IPS-18c (cell line): Measurements from ENCODE around the gene SOX11.
"Not testable (repeated sequence)": the region's sequence is repeated elsewhere in the genome, so short reads cannot be mapped to it uniquely, and the experiment has no call there.

ENCODE experiments used
- H3K4me3 ChIP-seq: 2 replicates; pipeline ENCODE4 v1.7.0; 2013; ENCODE audit warnings: low read depth, mild to moderate bottlenecking, low read length, moderate library complexity; ENCODE audit not compliant: insufficient read depth
- H3K9me3 ChIP-seq: one replicate; pipeline ENCODE4 v1.6.1; 2013; ENCODE audit warnings: mild to moderate bottlenecking, low read length, moderate library complexity; ENCODE audit not compliant: control insufficient read depth, insufficient read depth

Gene SOX11

GRCh38 chr2:5691985-5692529 lies at the start of gene SOX11:
TSS of gene SOX11 (plus strand) at chr2:5692384. CDS start at chr2:5692722, 338 bp downstream.
- peak within 1 kb of the TSS; percentile 94 for H3K4me3 ChIP-seq

DNA sequence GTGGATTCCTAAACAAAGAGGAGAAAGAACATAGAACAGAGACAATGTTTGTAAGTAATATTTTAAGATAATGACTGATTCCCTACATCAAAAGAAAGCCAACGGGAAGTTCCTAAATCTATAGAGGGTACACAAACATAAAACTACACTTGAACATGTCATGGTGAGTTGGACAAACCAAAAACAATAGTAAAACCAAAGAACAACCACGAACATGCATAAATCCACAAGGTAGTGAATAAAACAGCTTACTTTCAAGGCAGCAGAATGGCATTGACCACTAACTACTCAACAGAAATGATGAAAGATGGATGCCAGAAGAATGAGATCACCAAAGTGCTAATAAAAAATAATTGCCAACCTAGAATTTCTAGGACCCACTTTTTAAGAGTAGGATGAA lies 39.5 kb upstream of the SOX11 start:
- not testable (repeated sequence) for H3K9me3 ChIP-seq, H3K4me3 ChIP-seq

More at GRCh38 chr2:5691985-5692529, at the start of gene SOX11:
- H3K9me3 ChIP-seq = peaks cover 2% of the 10 kb centered on the region

DNA sequence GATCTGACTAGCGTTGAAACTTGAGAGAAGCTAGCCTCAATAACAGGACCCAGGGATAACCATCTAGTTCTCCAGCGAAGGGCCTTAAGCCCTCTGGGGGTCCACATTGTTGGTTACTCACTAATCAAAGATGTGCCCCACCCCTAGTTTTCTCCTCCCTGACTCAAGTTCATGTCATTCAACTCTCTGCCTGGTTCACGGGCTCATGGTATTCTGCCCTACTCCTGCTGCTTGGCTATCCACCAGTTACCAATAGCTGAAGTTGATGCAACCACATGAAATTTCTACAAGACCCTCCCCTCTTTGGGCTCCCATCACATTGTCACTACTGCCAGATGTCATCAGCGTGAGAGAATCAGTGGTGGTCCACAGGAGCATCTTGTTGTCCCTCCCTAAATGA lies 38.4 kb upstream of the SOX11 start:
- not testable (repeated sequence) for H3K4me3 ChIP-seq, H3K9me3 ChIP-seq

GRCh38 chr2:5657231-5657630 lies 35.0 kb upstream of the SOX11 start:
- Histone ChIP-seq H3K4me3 (no peak overlapping the region), H3K9me3 (no peaks in the 10 kb centered on the region)

GRCh38 chr2:5660591-5660990 lies 31.6 kb upstream of the SOX11 start:
- Histone ChIP-seq H3K4me3 (no peak overlapping the region), H3K9me3 (no peaks in the 10 kb centered on the region)

DNA sequence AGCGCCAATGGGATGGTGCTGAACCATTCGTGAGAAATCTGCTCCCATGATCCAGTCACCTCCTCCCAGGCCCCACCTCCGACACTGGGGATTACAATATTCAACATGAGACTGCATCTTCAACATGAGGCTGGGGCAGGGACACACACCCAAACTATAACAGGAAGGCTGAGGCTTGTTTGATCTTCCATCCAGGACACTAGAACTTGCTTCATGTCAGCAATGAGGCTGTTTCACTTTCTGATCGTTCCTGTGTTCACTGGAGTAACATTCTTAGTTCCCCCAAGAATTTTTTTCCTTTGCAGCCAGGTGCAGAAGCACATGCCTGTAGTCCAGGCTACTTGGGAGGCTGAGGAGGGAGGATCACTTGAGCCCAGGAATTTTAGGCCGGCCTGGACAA lies 30.8 kb upstream of the SOX11 start:
- Histone ChIP-seq H3K4me3 (no peak overlapping the region), H3K9me3 (no peaks in the 10 kb centered on the region)

GRCh38 chr2:5664278-5664681 lies 27.9 kb upstream of the SOX11 start:
- no peaks in the 10 kb centered on the region for H3K9me3 ChIP-seq
- H3K4me3 ChIP-seq = no peak overlapping the region

GRCh38 chr2:5665066-5665465 lies 27.1 kb upstream of the SOX11 start:
- Histone ChIP-seq H3K9me3 (no peaks in the 10 kb centered on the region), H3K4me3 (no peak overlapping the region)

- Histone ChIP-seq H3K4me3 (no peak overlapping the region), H3K9me3 (no peaks in the 10 kb centered on the region)
Observed at GRCh38 chr2:5666798-5667197, 25.4 kb upstream of the SOX11 start.

- H3K9me3 ChIP-seq, H3K4me3 ChIP-seq: not testable (repeated sequence)
Observed at GRCh38 chr2:5667655-5668054, 24.5 kb upstream of the SOX11 start.

- Histone ChIP-seq H3K4me3 (no peak overlapping the region), H3K9me3 (no peaks in the 10 kb centered on the region)
Observed at GRCh38 chr2:5668682-5669250, 23.4 kb upstream of the SOX11 start.

DNA sequence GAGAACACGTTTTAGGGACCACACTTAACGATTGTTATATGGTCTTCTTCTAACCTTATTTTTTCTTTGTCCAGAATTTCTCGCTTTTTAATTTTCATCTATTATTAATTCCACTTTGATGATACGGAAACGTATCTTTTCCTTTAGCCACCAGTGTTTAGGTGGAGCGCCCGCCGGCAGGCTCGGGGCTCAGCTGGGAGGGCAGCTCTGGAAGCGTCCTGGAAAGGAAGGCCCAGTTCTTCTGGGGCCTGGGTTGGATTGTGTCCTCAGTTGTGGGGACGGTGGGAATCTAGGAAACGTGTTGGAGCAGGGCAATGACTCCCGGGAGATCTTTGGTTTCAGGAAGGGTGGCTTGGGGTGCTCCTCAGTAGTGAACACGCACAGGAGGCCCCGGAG lies 19.4 kb upstream of the SOX11 start:
- Histone ChIP-seq H3K4me3 (peak overlapping the region; percentile 45), H3K9me3 (no peaks in the 10 kb centered on the region)

- H3K4me3 ChIP-seq = peak overlapping the region; percentile 45
- H3K9me3 ChIP-seq = no peaks in the 10 kb centered on the region
Observed at GRCh38 chr2:5673145-5674025, 18.8 kb upstream of the SOX11 start.

GRCh38 chr2:5674026-5674340 lies 18.2 kb upstream of the SOX11 start:
- Histone ChIP-seq H3K9me3 (no peaks in the 10 kb centered on the region), H3K4me3 (peak overlapping the region; percentile 45; the same call in 1 of the 2 replicates)

DNA sequence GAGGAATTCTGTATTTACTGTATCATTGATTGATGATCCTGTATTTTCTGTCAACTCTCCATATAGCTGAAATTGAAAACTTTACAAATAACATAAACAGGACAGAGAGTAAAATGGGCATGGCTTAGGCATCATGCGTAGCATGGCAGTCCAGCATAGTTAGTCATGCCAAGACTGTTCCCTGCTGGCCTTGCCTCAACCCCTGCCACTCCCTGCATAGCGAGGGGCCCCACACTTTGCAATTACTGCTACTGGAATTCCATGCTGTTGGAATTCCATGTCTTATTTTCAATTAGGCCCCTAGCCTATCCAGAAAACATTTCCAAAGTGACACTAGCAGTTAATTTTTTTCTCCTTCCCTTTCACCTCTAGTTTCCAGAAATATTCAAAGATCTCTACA lies 15.1 kb upstream of the SOX11 start:
- H3K9me3 ChIP-seq = peaks cover 2% of the 10 kb centered on the region
- no peak overlapping the region for H3K4me3 ChIP-seq

DNA sequence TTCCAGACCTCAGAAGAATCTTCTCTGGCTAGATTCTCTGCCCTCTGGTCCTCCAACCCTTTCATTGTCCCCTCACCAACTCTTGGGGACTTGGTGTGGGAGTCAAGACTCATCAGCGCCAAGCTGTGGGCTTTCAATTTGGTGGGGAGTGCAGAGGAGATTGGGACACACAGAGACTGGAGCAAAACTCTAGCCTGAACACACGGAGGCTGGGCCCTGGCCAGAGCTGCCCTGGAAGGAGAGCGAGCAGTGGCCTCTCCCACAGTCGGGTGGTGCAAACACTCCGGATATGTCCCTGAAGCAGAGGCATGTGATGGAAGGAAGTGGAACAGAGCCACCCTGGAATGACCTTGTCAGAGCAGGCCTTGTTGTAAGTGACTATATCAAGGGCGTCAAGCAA lies 8.7 kb upstream of the SOX11 start:
- H3K9me3 ChIP-seq = peaks cover 2% of the 10 kb centered on the region
- no peak overlapping the region for H3K4me3 ChIP-seq

- Histone ChIP-seq H3K9me3 (peaks cover 2% of the 10 kb centered on the region), H3K4me3 (no peak overlapping the region)
Observed at GRCh38 chr2:5685225-5685624, 7.0 kb upstream of the SOX11 start.

DNA sequence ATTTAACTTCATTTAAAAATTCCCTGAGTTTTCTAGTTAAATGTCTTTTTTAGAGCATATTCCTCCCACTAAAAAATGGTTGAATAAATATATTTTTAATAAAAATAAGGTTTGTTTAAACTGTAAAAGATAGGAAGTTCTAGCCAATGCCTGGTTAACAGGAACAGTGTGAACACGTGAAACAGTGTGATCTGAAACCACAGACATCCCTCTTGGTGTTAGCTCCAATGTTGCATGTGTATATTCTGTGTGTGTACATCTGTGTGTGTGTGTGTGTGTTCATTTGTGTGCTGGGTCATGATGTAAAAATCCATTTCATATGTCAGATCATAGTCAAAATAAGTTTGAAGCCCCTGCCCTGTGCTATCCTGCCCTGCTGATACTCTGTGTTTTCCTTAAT lies 6.1 kb upstream of the SOX11 start:
- peaks cover 2% of the 10 kb centered on the region for H3K9me3 ChIP-seq
- H3K4me3 ChIP-seq = no peak overlapping the region
